Transverse colon (tissue), 4 donors: ENCODE data around the gene SH3GL3. TPM values are rescaled to one million over a fixed set of nuclear protein-coding genes. Genes with fewer than 3 reads are reported as not detected.

Source experiments
- DNase-seq: peaks from one replicate; pipeline ENCODE4 v3.0.0-alpha.2; 2019
- H3K27ac ChIP-seq, 4 donors: fragments of 200-600 bp; sonication (generic); 2 replicates each; pipeline ENCODE4 v1.5.1; 2016 to 2018; ENCODE audit warnings: inconsistent platforms in 4 of 4
- H3K27me3 ChIP-seq: fragments of 200-600 bp; sonication (generic); 2 replicates; pipeline ENCODE4 v1.5.1; 2017; ENCODE audit warnings: inconsistent platforms
- H3K36me3 ChIP-seq, 4 donors: fragments of 200-600 bp; sonication (generic); 2 replicates each; pipeline ENCODE4 v1.5.1; 2017 to 2019; ENCODE audit warnings: inconsistent platforms in 4 of 4
- H3K4me1 ChIP-seq, 4 donors: fragments of 200-600 bp; sonication (generic); 2 replicates each; pipeline ENCODE4 v1.5.1; 2017 to 2020; ENCODE audit warnings: inconsistent platforms in 4 of 4
- H3K4me3 ChIP-seq, 4 donors: fragments of 200-600 bp; sonication (generic); 1 replicate in 1 of 4; 2 replicates in 3 of 4; pipeline versions ENCODE4 v1.5.1 to v1.6.1; 2017 to 2019; ENCODE audit warnings: inconsistent platforms in 4 of 4
- H3K9me3 ChIP-seq, 2 donors: fragments of 200-600 bp; sonication (generic); 2 replicates each; pipeline ENCODE4 v1.5.1; 2017 to 2019; ENCODE audit warnings: inconsistent platforms in 2 of 2
- EP300 ChIP-seq: sonication (generic); formaldehyde crosslinking; IDR thresholded peaks from one replicate; pipeline ENCODE4 v1.6.1; 2017; ENCODE audit warnings: antibody characterized with exemption, low read depth
- POLR2A ChIP-seq: fragments of 450-650 bp; IDR thresholded peaks from one replicate; pipeline ENCODE4 v1.6.1; 2016; ENCODE audit warnings: antibody characterized with exemption, mild to moderate bottlenecking, moderate library complexity
- POLR2AphosphoS5 ChIP-seq, 3 donors: sonication (generic); formaldehyde crosslinking; IDR thresholded peaks; one replicate each; pipeline ENCODE4 v1.6.1; 2016; ENCODE audit warnings: antibody characterized with exemption in 3 of 3
- WGBS, 2 donors: methylation state at CpG; one replicate each; pipeline ENCODE4 v1.1.5; 2018; ENCODE audit warnings: low coverage in 1 of 2; 5-methylcytosine and 5-hydroxymethylcytosine counted together
- in situ Hi-C, 4 donors: fragments of 200-750 bp; cut with MboI; loops; one replicate each; pipeline versions ENCODE4 v1.15.0 to v1.15.1; 2017; ENCODE audit warnings: low sequenced_read_pairs in 3 of 4, low pct_ligation_motif_present in 1 of 4, low pct_unique_long_range_greater_than_20kb in 1 of 4
- intact Hi-C: fragments of 100-400 bp; cut with DNase I; formaldehyde crosslinking; loops from one replicate; pipeline ENCODE4 v1.15.1; 2023; ENCODE audit warnings: low total_unique reads
- total RNA-seq, 4 donors: library from RNA; depleted of rRNA; stranded (reverse); fragments of >200 nt; gene quantifications; one replicate each; pipeline ENCODE4 v1.1.0, GENCODE V29; 2016
- TF ChIP-seq, protein P1 (sequence below), 5 experiments: fragments of 200-600 bp in 3 of 5; fragments of 450-650 bp in 2 of 5; sonication (generic) in 3 of 5; IDR thresholded peaks; 1 replicate in 2 of 5; 2 replicates in 3 of 5; pipeline ENCODE4 v1.5.1; 2016 to 2017; ENCODE audit warnings: antibody characterized with exemption in 5 of 5, inconsistent platforms in 3 of 5, mild to moderate bottlenecking in 2 of 5, moderate library complexity in 1 of 5

The SH3GL3 gene
- total RNA-seq, 4 donors from 2014 or later: not detected

DNA sequence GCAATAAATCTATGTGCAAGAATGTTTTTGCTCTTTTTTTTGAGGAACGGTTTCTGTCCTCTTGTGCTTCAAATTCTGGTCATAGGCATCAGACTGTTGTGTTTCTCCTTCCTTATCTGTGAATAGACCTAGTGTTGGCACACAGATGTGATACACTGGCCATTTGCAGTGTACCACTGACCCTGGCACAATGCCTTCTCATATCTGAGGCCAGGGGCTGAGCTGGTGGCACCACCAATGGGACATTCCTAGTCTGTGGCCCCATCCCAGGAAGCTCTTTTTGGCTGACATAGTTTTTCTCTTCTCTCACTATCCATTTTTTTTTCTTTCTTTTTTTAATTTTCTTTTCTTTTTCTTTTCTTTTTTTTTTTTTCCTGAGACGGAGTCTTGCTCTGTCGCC is 40.4 kb downstream of the SH3GL3 start:
- in situ Hi-C loops: loop anchor here in 1 of 4 donors (25.0 kb wide), 1 partner anchor 150 kb away; no protein-coding TSS in a partner anchor
- DNase-seq: no peak
- 88 to 100% methylated on average over 2 to 3 of the region's 3 CpGs for WGBS, 2 donors

DNA sequence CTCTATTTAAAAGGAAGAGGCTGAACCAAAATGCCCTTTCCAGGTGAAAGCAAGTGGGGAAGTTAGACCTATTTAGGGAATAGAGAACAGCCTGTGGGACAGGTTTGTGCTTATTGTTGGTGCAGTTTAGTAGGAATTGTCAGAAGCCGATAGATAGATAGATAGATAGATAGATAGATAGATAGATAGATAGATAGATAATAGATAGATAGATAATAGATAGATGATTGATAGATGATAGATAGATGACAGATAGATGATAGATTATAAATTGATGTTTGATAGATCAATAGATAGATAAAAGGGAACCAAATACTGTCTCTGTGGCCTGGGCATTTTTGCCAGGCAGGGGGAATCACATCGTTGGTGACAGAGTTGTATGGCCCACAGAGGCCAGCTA is 42.5 kb downstream of the SH3GL3 start:
- no peak overlapping the region for H3K27ac ChIP-seq
- no peaks in the 10 kb centered on the region for H3K36me3 ChIP-seq
- H3K9me3 ChIP-seq: no peaks in the 10 kb centered on the region
- H3K4me3 ChIP-seq: no peak overlapping the region
- intact Hi-C loops (no loop called here), in situ Hi-C loops (loop anchor here in 1 of 4 donors (25.0 kb wide), 1 partner anchor 148 kb away; no protein-coding TSS in a partner anchor)
- H3K4me1 ChIP-seq: no peaks in the 10 kb centered on the region
- TF ChIP-seq POLR2A: no peak
- TF ChIP-seq POLR2AphosphoS5 (IDR thresholded peaks at IDR 0.05): no peak
- TF ChIP-seq, protein P1, sequence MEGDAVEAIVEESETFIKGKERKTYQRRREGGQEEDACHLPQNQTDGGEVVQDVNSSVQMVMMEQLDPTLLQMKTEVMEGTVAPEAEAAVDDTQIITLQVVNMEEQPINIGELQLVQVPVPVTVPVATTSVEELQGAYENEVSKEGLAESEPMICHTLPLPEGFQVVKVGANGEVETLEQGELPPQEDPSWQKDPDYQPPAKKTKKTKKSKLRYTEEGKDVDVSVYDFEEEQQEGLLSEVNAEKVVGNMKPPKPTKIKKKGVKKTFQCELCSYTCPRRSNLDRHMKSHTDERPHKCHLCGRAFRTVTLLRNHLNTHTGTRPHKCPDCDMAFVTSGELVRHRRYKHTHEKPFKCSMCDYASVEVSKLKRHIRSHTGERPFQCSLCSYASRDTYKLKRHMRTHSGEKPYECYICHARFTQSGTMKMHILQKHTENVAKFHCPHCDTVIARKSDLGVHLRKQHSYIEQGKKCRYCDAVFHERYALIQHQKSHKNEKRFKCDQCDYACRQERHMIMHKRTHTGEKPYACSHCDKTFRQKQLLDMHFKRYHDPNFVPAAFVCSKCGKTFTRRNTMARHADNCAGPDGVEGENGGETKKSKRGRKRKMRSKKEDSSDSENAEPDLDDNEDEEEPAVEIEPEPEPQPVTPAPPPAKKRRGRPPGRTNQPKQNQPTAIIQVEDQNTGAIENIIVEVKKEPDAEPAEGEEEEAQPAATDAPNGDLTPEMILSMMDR (IDR thresholded peaks at IDR 0.05): no peak
- no peak for TF ChIP-seq EP300
- no peaks in the 10 kb centered on the region for H3K27me3 ChIP-seq
- WGBS, 2 donors: 74 to 85% methylated on average over 2 of the region's 2 CpGs
- DNase-seq: no peak

More for the DNA sequence above, 40.4 kb downstream of the SH3GL3 start:
- intact Hi-C loops: no loop called here
- no peaks in the 10 kb centered on the region for H3K9me3 ChIP-seq
- H3K27me3 ChIP-seq: no peaks in the 10 kb centered on the region
- H3K27ac ChIP-seq: no peak overlapping the region
- no peaks in the 10 kb centered on the region for H3K36me3 ChIP-seq
- H3K4me1 ChIP-seq: no peaks in the 10 kb centered on the region
- TF ChIP-seq POLR2A (no peak), EP300 (no peak), POLR2AphosphoS5 (IDR thresholded peaks at IDR 0.05) (no peak)
- TF ChIP-seq, protein P1 (IDR thresholded peaks at IDR 0.05): no peak
- H3K4me3 ChIP-seq: no peak overlapping the region

DNA sequence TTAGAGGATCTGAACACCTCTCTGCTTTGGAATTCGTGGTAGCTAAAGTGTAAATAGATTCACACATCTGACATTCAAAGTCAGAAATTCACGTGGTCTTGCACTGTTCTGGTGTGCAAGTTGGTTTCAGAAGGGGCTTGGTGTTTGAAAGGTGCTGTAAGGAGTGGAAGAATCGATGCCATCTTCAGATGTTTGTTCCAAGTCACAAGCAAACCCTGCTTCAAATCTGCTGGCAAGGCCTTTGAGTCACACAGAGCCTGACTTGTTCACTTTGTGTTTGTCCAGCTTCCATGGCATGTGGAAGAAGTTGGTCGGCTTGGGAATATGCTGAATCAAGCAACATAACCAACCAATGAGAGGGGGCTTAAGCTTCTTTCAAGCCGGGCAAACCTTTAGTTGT is 44.3 kb downstream of the SH3GL3 start:
- no peaks in the 10 kb centered on the region for H3K27me3 ChIP-seq
- no peaks in the 10 kb centered on the region for H3K36me3 ChIP-seq
- 38 to 67% methylated on average over 3 to 5 of the region's 5 CpGs for WGBS, 2 donors
- in situ Hi-C loops: loop anchor here in 1 of 4 donors (25.0 kb wide), 1 partner anchor 146 kb away; no protein-coding TSS in a partner anchor
- no peak overlapping the region for H3K4me3 ChIP-seq
- H3K4me1 ChIP-seq: no peaks in the 10 kb centered on the region
- no peak for DNase-seq
- intact Hi-C loops: no loop called here
- H3K27ac ChIP-seq: no peak overlapping the region
- no peaks in the 10 kb centered on the region for H3K9me3 ChIP-seq
- TF ChIP-seq POLR2A (no peak), EP300 (no peak), POLR2AphosphoS5 (IDR thresholded peaks at IDR 0.05) (no peak)
- TF ChIP-seq, protein P1 (IDR thresholded peaks at IDR 0.05): no peak

DNA sequence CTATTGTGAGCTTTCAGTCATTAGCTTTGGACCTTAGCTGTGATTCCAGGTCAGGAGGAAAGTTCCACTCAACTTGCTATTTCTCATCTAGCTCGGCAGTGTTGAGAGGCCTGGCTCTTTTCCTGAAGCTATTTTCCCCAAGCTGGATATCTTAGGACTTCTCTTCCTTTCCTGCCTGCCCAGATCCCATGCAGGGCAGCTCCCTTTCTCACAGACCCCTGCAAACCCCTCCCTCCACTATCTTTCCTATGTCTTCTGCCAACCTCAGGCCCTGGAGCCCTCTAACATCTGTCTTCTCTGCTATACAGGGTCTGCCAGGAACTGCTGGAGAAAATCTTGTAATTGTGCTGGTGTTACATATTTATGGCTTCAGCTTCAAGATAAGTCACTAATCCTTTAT is 49.6 kb downstream of the SH3GL3 start:
- no peaks in the 10 kb centered on the region for H3K9me3 ChIP-seq
- no peak overlapping the region for H3K27ac ChIP-seq
- H3K36me3 ChIP-seq: no peaks in the 10 kb centered on the region
- TF ChIP-seq EP300 (no peak), POLR2AphosphoS5 (IDR thresholded peaks at IDR 0.05) (no peak), POLR2A (no peak)
- TF ChIP-seq, protein P1 (IDR thresholded peaks at IDR 0.05): no peak
- WGBS, 2 donors: 43 to 52% methylated on average over 1 of the region's 1 CpG
- in situ Hi-C loops: loop anchor here in 1 of 4 donors (25.0 kb wide), 1 partner anchor 141 kb away; no protein-coding TSS in a partner anchor
- H3K4me3 ChIP-seq: no peak overlapping the region
- H3K4me1 ChIP-seq: no peaks in the 10 kb centered on the region
- DNase-seq: no peak
- intact Hi-C loops: no loop called here
- H3K27me3 ChIP-seq: no peaks in the 10 kb centered on the region
